ENCODE measurements around the gene CLEC5A. TPM values are rescaled to one million over a fixed set of nuclear protein-coding genes. Genes with fewer than 3 reads are reported as not detected.
"Not testable (repeated sequence)": the region's sequence is repeated elsewhere in the genome, so short reads cannot be mapped to it uniquely, and the experiment has no call there.

The CLEC5A gene
- total RNA-seq, 1 experiment from 2014 or later: not detected

GRCh38 chr7:141906285-141906684, 40.5 kb downstream of the CLEC5A start:
- POLR2A ChIA-PET: no interaction called here

GRCh38 chr7:141899366-141899765, 47.4 kb downstream of the CLEC5A start:
- DNase-seq (ENCODE audit: low read depth, low spot score); BruUV-seq (replicated peaks); intact Hi-C loops (cut with micrococcal nuclease; ENCODE audit: unreplicated experiment); H3K27me3 ChIP-seq (ENCODE audit: control insufficient read depth, insufficient read depth, low read length); H3K27ac ChIP-seq (ENCODE audit: low read length); POLR2A ChIA-PET; H3K4me1 ChIP-seq (ENCODE audit: control insufficient read depth, insufficient read depth, low read length); in situ Hi-C loops (cut with HindIII; ENCODE audit: low pct_unique_long_range_greater_than_20kb, low sequenced_read_pairs); ATAC-seq; H3K36me3 ChIP-seq (ENCODE audit: control insufficient read depth, insufficient read depth, low read length); H3K9me3 ChIP-seq (ENCODE audit: control insufficient read depth, insufficient read depth, low read depth, low read length); H3K4me3 ChIP-seq (ENCODE audit: low read depth in 2 of 2, low read length in 2 of 2); CTCF ChIA-PET: not testable (repeated sequence)

More at GRCh38 chr7:141906285-141906684, 40.5 kb downstream of the CLEC5A start:
- no peak for DNase-seq (ENCODE audit: low read depth, low spot score)
- Histone ChIP-seq H3K27me3 (ENCODE audit: control insufficient read depth, insufficient read depth, low read length) (no peaks in the 10 kb centered on the region), H3K27ac (ENCODE audit: low read length) (no peak overlapping the region), H3K4me3 (ENCODE audit: low read depth in 2 of 2, low read length in 2 of 2) (no peak overlapping the region), H3K4me1 (ENCODE audit: control insufficient read depth, insufficient read depth, low read length) (no peaks in the 10 kb centered on the region), H3K9me3 (ENCODE audit: control insufficient read depth, insufficient read depth, low read depth, low read length) (no peaks in the 10 kb centered on the region), H3K36me3 (ENCODE audit: control insufficient read depth, insufficient read depth, low read length) (no peaks in the 10 kb centered on the region)
- CTCF ChIA-PET: no interaction called here
- TF ChIP-seq TCF7L2 (IDR thresholded peaks at IDR 0.05; ENCODE audit: low read depth, low read length): no peak
- TF ChIP-seq SIN3A (IDR thresholded peaks at IDR 0.05; ENCODE audit: borderline replicate concordance, insufficient read depth, low read depth, low read length): no peak
- no peak for TF ChIP-seq CTCF (IDR thresholded peaks at IDR 0.05)
- TF ChIP-seq REST (IDR thresholded peaks at IDR 0.05; ENCODE audit: insufficient read depth in 1 of 2, low read depth in 2 of 2, low read length in 1 of 2): no peak
- TF ChIP-seq POLR2AphosphoS5 (IDR thresholded peaks at IDR 0.05; ENCODE audit: low read depth, low read length): no peak
- in situ Hi-C loops (cut with HindIII; ENCODE audit: low pct_unique_long_range_greater_than_20kb, low sequenced_read_pairs) (no loop called here), intact Hi-C loops (cut with micrococcal nuclease; ENCODE audit: unreplicated experiment) (no loop called here)
- BruUV-seq (replicated peaks): no TSS peak
- no peak for ATAC-seq

GRCh38 chr7:141891336-141891735, 55.4 kb downstream of the CLEC5A start:
- no peaks in the 10 kb centered on the region for H3K27me3 ChIP-seq (ENCODE audit: control insufficient read depth, insufficient read depth, low read length)
- in situ Hi-C loops (cut with HindIII; ENCODE audit: low pct_unique_long_range_greater_than_20kb, low sequenced_read_pairs) (no loop called here), intact Hi-C loops (cut with micrococcal nuclease; ENCODE audit: unreplicated experiment) (no loop called here)
- CTCF ChIA-PET: no interaction called here
- POLR2A ChIA-PET: no interaction called here
- H3K9me3 ChIP-seq (ENCODE audit: control insufficient read depth, insufficient read depth, low read depth, low read length): no peaks in the 10 kb centered on the region
- H3K4me1 ChIP-seq (ENCODE audit: control insufficient read depth, insufficient read depth, low read length): no peaks in the 10 kb centered on the region
- no peak for TF ChIP-seq POLR2AphosphoS5 (IDR thresholded peaks at IDR 0.05; ENCODE audit: low read depth, low read length)
- TF ChIP-seq SIN3A (IDR thresholded peaks at IDR 0.05; ENCODE audit: borderline replicate concordance, insufficient read depth, low read depth, low read length): no peak
- TF ChIP-seq REST (IDR thresholded peaks at IDR 0.05; ENCODE audit: insufficient read depth in 1 of 2, low read depth in 2 of 2, low read length in 1 of 2): no peak
- TF ChIP-seq TCF7L2 (IDR thresholded peaks at IDR 0.05; ENCODE audit: low read depth, low read length): no peak
- no peak for TF ChIP-seq CTCF (IDR thresholded peaks at IDR 0.05)
- ATAC-seq (no peak), DNase-seq (ENCODE audit: low read depth, low spot score) (no peak)
- H3K36me3 ChIP-seq (ENCODE audit: control insufficient read depth, insufficient read depth, low read length): no peaks in the 10 kb centered on the region
- no peak overlapping the region for H3K27ac ChIP-seq (ENCODE audit: low read length)
- no peak overlapping the region for H3K4me3 ChIP-seq (ENCODE audit: low read depth in 2 of 2, low read length in 2 of 2)
- no TSS peak for BruUV-seq (replicated peaks)
